Thyroid gland (tissue), 4 donors: ENCODE results near the gene OBI1. TPM values are rescaled to one million over a fixed set of nuclear protein-coding genes. Genes with fewer than 3 reads are reported as not detected.

Experiments
- DNase-seq, 2 donors: peaks; one replicate each; pipeline ENCODE4 v3.0.0-alpha.2; 2019
- H3K27ac ChIP-seq, 3 donors: fragments of 200-600 bp; sonication (generic); 1 replicate in 2 of 3; 2 replicates in 1 of 3; pipeline ENCODE4 v1.5.1; 2016 to 2019; ENCODE audit warnings: mild to moderate bottlenecking in 1 of 3, moderate library complexity in 1 of 3
- H3K27me3 ChIP-seq: fragments of 200-600 bp; sonication (generic); one replicate; pipeline ENCODE4 v1.5.1; 2019
- H3K36me3 ChIP-seq, 2 donors: fragments of 200-600 bp; sonication (generic); one replicate each; pipeline ENCODE4 v1.5.1; 2016 to 2019
- H3K4me1 ChIP-seq, 2 donors: fragments of 200-600 bp; sonication (generic); one replicate each; pipeline ENCODE4 v1.5.1; 2017 to 2019
- H3K4me3 ChIP-seq, 3 donors: fragments of 200-600 bp; sonication (generic); replicated peaks in 1 of 3; 1 replicate in 2 of 3; 2 replicates in 1 of 3; pipeline ENCODE4 v1.5.1; 2016; ENCODE audit warnings: mild to moderate bottlenecking in 1 of 3
- H3K9me3 ChIP-seq: fragments of 200-600 bp; sonication (generic); one replicate; pipeline ENCODE4 v1.5.1; 2017
- CTCF ChIP-seq, 6 experiments: fragments of 200-600 bp in 3 of 6; fragments of 450-650 bp in 3 of 6; sonication (generic) in 3 of 6; IDR thresholded peaks; one replicate each; pipeline ENCODE4 v1.5.1; 2016 to 2019; ENCODE audit warnings: antibody characterized with exemption in 6 of 6, mild to moderate bottlenecking in 2 of 6, inconsistent platforms in 1 of 6, moderate library complexity in 1 of 6
- POLR2A ChIP-seq, 2 donors: fragments of 450-650 bp; IDR thresholded peaks; one replicate each; pipeline ENCODE4 v1.6.1; 2017; ENCODE audit warnings: antibody characterized with exemption in 2 of 2, mild to moderate bottlenecking in 2 of 2, moderate library complexity in 1 of 2
- WGBS, 2 donors: methylation state at CpG; one replicate each; pipeline ENCODE4 v1.1.5; 2017; 5-methylcytosine and 5-hydroxymethylcytosine counted together
- intact Hi-C: fragments of 100-400 bp; cut with DNase I; formaldehyde crosslinking; loops from one replicate; pipeline ENCODE4 v1.15.1; 2023
- total RNA-seq, 4 donors: library from RNA; depleted of rRNA; stranded (reverse); fragments of >200 nt; gene quantifications; one replicate each; pipeline ENCODE4 v1.2.3, GENCODE V29; 2016

Gene OBI1
- total RNA-seq, 4 donors from 2014 or later, result 10.1 to 17.3 (median 13.5) TPM

- Histone ChIP-seq H3K36me3 (no peaks in the 10 kb centered on the region), H3K27ac (no peak overlapping the region), H3K4me3 (no peak overlapping the region), H3K9me3 (no peaks in the 10 kb centered on the region), H3K4me1 (no peaks in the 10 kb centered on the region), H3K27me3 (no peaks in the 10 kb centered on the region)
- TF ChIP-seq POLR2A (IDR thresholded peaks at IDR 0.05) (no peak), CTCF (IDR thresholded peaks at IDR 0.05) (no peak)
- intact Hi-C loops, result no loop called here
- WGBS, 2 donors, result 89 to 95% methylated on average over 1 of the region's 1 CpG
- DNase-seq, result no peak
Measured at GRCh38 chr13:78569029-78569428, 89.9 kb downstream of the OBI1 start.

GRCh38 chr13:78566631-78567030 is 92.3 kb downstream of the OBI1 start:
- intact Hi-C loops, result no loop called here

More at GRCh38 chr13:78566631-78567030, 92.3 kb downstream of the OBI1 start:
- no peak for DNase-seq
- Histone ChIP-seq H3K4me1 (no peaks in the 10 kb centered on the region), H3K9me3 (no peaks in the 10 kb centered on the region), H3K4me3 (no peak overlapping the region), H3K27ac (no peak overlapping the region), H3K36me3 (no peaks in the 10 kb centered on the region), H3K27me3 (no peaks in the 10 kb centered on the region)
- TF ChIP-seq POLR2A (IDR thresholded peaks at IDR 0.05), result no peak
- no peak for TF ChIP-seq CTCF (IDR thresholded peaks at IDR 0.05)
- 89 to 90% methylated on average over 5 of the region's 5 CpGs for WGBS, 2 donors

Other genes with a start within 250 kb of the OBI1 start
- not detected for gene POU4F1, start 55.6 kb downstream of the OBI1 start, total RNA-seq